Subcutaneous abdominal adipose tissue (tissue), 5 donors: ENCODE results near the gene OR2M4.
"Not testable (repeated sequence)": the region's sequence is repeated elsewhere in the genome, so short reads cannot be mapped to it uniquely, and the experiment has no call there.

Source experiments
- H3K27ac ChIP-seq: one replicate; pipeline ENCODE4 v1.7.0; 2013; ENCODE audit warnings: low read depth, mild to moderate bottlenecking, inconsistent platforms, low read length, moderate library complexity
- H3K27me3 ChIP-seq, 5 donors: one replicate each; pipeline ENCODE4 v1.7.0; 2013; ENCODE audit warnings: low read length in 5 of 5, inconsistent platforms in 1 of 5; ENCODE audit not compliant: control insufficient read depth in 5 of 5, insufficient read depth in 4 of 5
- H3K36me3 ChIP-seq, 5 donors: one replicate each; pipeline ENCODE4 v1.7.0; 2013; ENCODE audit warnings: low read length in 5 of 5; ENCODE audit not compliant: control insufficient read depth in 5 of 5, insufficient read depth in 5 of 5
- H3K4me1 ChIP-seq, 5 donors: one replicate each; pipeline ENCODE4 v1.7.0; 2013; ENCODE audit warnings: low read length in 5 of 5, mild to moderate bottlenecking in 3 of 5, moderate library complexity in 1 of 5; ENCODE audit not compliant: control insufficient read depth in 5 of 5, insufficient read depth in 5 of 5
- H3K4me3 ChIP-seq, 5 donors: one replicate each; pipeline ENCODE4 v1.7.0; 2013; ENCODE audit warnings: low read length in 5 of 5, low read depth in 1 of 5
- H3K9ac ChIP-seq, 5 donors: one replicate each; pipeline ENCODE4 v1.7.0; 2013; ENCODE audit warnings: low read length in 5 of 5, mild to moderate bottlenecking in 4 of 5, moderate library complexity in 3 of 5
- H3K9me3 ChIP-seq, 5 donors: one replicate each; pipeline ENCODE4 v1.7.0; 2013; ENCODE audit warnings: low read length in 5 of 5; ENCODE audit not compliant: control insufficient read depth in 5 of 5
- donor health status: healthy.
- donor health status: healthy.
- donor health status: healthy.
- donor health status: healthy.
- donor health status: healthy.

The OR2M4 gene

DNA sequence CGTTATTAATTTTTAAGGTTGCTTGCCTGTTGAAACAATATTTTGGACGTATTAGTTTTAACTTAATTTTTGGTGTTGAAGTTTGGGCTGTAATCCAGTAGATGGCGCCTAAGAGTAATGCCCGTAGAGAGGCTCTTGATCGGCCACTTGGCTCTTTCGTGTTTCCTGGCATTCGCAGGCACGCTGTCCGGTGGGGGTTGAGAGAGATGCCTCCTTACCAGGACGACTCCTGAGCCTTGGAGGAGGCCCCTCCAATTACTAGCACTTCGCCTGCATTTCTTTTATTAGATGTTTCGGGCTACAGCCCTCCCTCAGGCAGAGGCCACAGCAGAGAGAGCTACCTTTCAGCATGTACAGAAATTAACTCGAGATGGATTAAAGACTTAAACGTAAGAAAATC lies 12.0 kb downstream of the OR2M4 start:
- H3K36me3 ChIP-seq: no peaks in the 10 kb centered on the region
- no peaks in the 10 kb centered on the region for H3K4me1 ChIP-seq
- no peaks in the 10 kb centered on the region for H3K27me3 ChIP-seq
- no peaks in the 10 kb centered on the region for H3K9me3 ChIP-seq
- no peak overlapping the region for H3K9ac ChIP-seq
- H3K27ac ChIP-seq: no peak overlapping the region
- no peak overlapping the region for H3K4me3 ChIP-seq

DNA sequence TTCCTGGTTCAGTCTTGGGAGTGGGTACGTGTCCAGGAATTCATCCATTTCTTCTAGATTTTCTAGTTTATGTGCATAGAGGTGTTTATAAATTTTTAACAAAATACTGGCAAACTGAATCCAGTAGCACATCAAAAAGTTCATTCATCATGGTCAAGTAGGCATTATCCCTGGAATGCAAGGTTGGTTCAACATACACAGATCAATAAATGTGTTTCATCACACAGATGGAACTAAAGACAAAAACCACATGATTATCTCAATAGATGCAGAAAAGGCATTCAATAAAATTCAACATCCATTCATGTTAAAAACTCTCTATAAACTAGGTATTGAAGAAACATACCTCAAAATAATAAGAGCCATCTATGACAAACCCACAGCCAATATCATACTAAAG lies 28.1 kb downstream of the OR2M4 start:
- H3K4me1 ChIP-seq, H3K9ac ChIP-seq, H3K27me3 ChIP-seq, H3K4me3 ChIP-seq, H3K9me3 ChIP-seq, H3K27ac ChIP-seq, H3K36me3 ChIP-seq: not testable (repeated sequence)

DNA sequence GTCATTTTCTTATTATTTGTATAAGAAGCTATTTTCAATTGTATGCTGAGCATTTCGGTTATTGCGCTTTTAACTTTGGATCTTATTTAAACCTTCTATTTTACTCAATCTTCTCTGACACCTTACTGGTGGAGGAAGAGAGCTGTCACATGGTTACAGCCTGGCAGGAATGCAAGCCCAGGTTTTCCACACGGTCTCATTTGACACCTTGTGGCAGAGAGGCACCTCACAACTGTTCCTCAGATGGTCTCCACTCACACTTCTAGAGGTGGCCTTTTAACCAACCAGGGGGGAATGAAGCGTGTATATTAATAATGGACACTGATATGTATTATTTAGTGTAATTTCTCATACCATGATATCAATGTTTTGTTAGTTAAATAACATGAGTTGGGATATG lies 37.0 kb downstream of the OR2M4 start:
- no peaks in the 10 kb centered on the region for H3K4me1 ChIP-seq
- no peak overlapping the region for H3K4me3 ChIP-seq

DNA sequence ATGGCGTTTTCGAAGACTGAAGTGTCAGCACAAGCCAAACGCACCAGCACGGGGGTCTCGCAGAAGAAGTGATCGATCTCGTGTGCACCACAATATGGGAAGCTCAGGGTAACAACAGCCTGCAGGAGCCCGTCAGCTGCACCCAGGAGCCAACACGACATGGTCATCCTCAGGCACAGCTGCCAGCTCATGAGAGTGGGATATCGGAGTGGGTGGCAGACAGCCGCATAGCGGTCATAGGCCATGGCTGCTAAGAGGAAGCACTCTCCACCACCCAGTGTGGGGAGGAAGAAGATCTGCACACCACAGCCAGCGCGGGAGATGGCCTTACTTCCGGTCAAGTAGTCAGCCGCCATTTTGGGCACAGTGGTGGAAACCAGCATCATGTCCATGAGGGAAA lies 42.0 kb downstream of the OR2M4 start:
- H3K4me1 ChIP-seq, H3K9ac ChIP-seq, H3K27me3 ChIP-seq, H3K4me3 ChIP-seq, H3K36me3 ChIP-seq, H3K9me3 ChIP-seq, H3K27ac ChIP-seq: not testable (repeated sequence)

More for the DNA sequence above, 37.0 kb downstream of the OR2M4 start:
- Histone ChIP-seq H3K36me3 (no peaks in the 10 kb centered on the region), H3K27me3 (no peaks in the 10 kb centered on the region), H3K9me3 (no peaks in the 10 kb centered on the region), H3K27ac (no peak overlapping the region), H3K9ac (no peak overlapping the region)

DNA sequence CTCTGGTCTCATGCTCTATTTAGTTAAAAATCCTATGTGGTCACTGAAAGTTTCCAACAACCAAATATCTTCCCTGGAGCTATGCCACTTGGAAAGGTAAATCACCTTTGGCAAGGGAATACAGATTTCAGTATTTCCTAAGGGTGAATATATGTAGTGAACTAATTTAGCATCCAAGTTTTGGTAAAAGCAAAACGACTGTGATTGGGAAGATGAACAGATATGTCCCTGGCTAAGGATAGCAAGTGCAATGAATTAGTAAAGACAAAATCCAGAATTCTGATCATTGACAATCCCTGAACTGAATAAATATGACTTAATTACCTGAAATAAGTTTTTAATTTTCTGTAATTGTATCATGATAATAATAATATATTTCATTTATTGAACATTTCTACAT lies 46.7 kb downstream of the OR2M4 start, which contains the start of gene OR2T33:
OR2T33 (minus strand) TSS at position 101 of the 400 bp plus-strand sequence. CDS start 4,162 bp downstream, outside the sequence.
- Histone ChIP-seq H3K4me3 (no peak within 1 kb of the TSS), H3K4me1 (no peaks in the 10 kb centered on the region), H3K36me3 (no peaks in the 10 kb centered on the region), H3K9me3 (peaks cover 0 to 6% (median 0%) of the 10 kb centered on the region in 5 donors), H3K9ac (no peak within 1 kb of the TSS), H3K27me3 (no peaks in the 10 kb centered on the region), H3K27ac (no peak within 1 kb of the TSS)

DNA sequence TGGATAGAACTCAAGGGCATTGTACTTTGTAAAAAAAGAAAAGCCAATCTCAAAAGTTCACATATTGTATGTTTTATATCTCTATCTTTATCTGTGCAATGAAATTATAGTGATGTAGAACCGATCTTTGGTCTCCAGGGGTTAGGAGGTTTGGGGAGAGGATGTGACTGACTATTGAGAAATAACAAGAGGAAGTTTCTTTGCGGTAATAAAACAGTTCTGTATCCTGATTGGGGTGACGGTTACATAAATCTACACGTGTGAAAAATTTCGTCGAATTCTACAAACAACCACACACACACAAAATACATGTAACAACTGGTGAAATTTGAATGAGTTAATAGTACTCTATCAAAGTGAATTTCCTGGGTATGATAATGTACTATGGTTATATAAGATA lies 57.2 kb downstream of the OR2M4 start:
- Histone ChIP-seq H3K4me1 (no peaks in the 10 kb centered on the region), H3K9ac (no peak overlapping the region), H3K4me3 (no peak overlapping the region), H3K9me3 (peaks cover 0 to 3% (median 0%) of the 10 kb centered on the region in 5 donors), H3K27ac (no peak overlapping the region), H3K36me3 (no peaks in the 10 kb centered on the region), H3K27me3 (no peaks in the 10 kb centered on the region)
